GM23338 (cell line): ENCODE data around the gene VSIG4. TPM values are rescaled to one million over a fixed set of nuclear protein-coding genes. Genes with fewer than 3 reads are reported as not detected.

ENCODE experiments used
- ATAC-seq: fragments of 200-7000 bp; cut with Tn5 transposase; 3 replicates; pipeline ENCODE4 v1.9.1; 2020
- DNase-seq: peaks from one replicate; pipeline ENCODE4 v3.0.0-alpha.2; 2015; ENCODE audit warnings: low spot score
- H2AFZ ChIP-seq: fragments of 200-600 bp; sonication (generic); 2 replicates; pipeline ENCODE4 v1.8.0; 2016; ENCODE audit warnings: antibody characterized with exemption, mild to moderate bottlenecking, moderate library complexity
- H3F3A ChIP-seq: fragments of 200-600 bp; sonication (generic); replicated peaks from 2 replicates; pipeline ENCODE4 v1.8.0; 2017; ENCODE audit warnings: antibody characterized with exemption, mixed run types, low read depth
- H3K27ac ChIP-seq: fragments of 200-600 bp; sonication (generic); 2 replicates; pipeline ENCODE4 v1.6.1; 2016; ENCODE audit warnings: low read depth
- H3K27me3 ChIP-seq: fragments of 200-600 bp; sonication (generic); 2 replicates; pipeline ENCODE4 v1.8.0; 2016; ENCODE audit warnings: mild to moderate bottlenecking, mixed run types, moderate library complexity; ENCODE audit not compliant: insufficient read depth
- H3K36me3 ChIP-seq: fragments of 200-600 bp; sonication (generic); 2 replicates; pipeline ENCODE4 v1.8.0; 2016; ENCODE audit warnings: mild to moderate bottlenecking; ENCODE audit not compliant: insufficient read depth
- H3K4me1 ChIP-seq: fragments of 200-600 bp; sonication (generic); 2 replicates; pipeline ENCODE4 v1.8.0; 2016; ENCODE audit warnings: mild to moderate bottlenecking, moderate library complexity; ENCODE audit not compliant: insufficient read depth
- H3K4me2 ChIP-seq: fragments of 200-600 bp; sonication (generic); 2 replicates; pipeline ENCODE4 v1.7.1; 2017; ENCODE audit warnings: mixed run types
- H3K4me3 ChIP-seq: fragments of 200-600 bp; sonication (generic); 2 replicates; pipeline ENCODE4 v1.6.1; 2016; ENCODE audit warnings: mixed run types
- H3K79me2 ChIP-seq: fragments of 200-600 bp; sonication (generic); replicated peaks from 2 replicates; pipeline ENCODE4 v1.8.0; 2017; ENCODE audit warnings: mild to moderate bottlenecking; ENCODE audit not compliant: insufficient read depth
- H3K9me2 ChIP-seq: fragments of 200-600 bp; sonication (generic); 2 replicates; pipeline ENCODE4 v1.8.0; 2017; ENCODE audit not compliant: insufficient read depth
- H4K20me1 ChIP-seq: fragments of 200-600 bp; sonication (generic); replicated peaks from 2 replicates; pipeline ENCODE4 v1.8.0; 2017; ENCODE audit warnings: mild to moderate bottlenecking; ENCODE audit not compliant: insufficient read depth
- H3K27ac Mint-ChIP-seq: 2 replicates; pipeline ENCODE4 v1.8.0; 2020; ENCODE audit warnings: inconsistent platforms, mild to moderate bottlenecking, moderate library complexity, mixed read lengths
- H3K27me3 Mint-ChIP-seq: 3 replicates; pipeline ENCODE4 v1.8.0; 2022; ENCODE audit warnings: low read depth, mild to moderate bottlenecking, moderate library complexity, mixed read lengths, inconsistent platforms; ENCODE audit not compliant: insufficient read depth, poor library complexity
- H3K36me3 Mint-ChIP-seq: 3 replicates; pipeline ENCODE4 v1.8.0; 2021; ENCODE audit warnings: low read depth, mild to moderate bottlenecking, inconsistent platforms, moderate library complexity, mixed read lengths
- H3K4me1 Mint-ChIP-seq: 3 replicates; pipeline ENCODE4 v1.8.0; 2020; ENCODE audit warnings: mild to moderate bottlenecking, inconsistent platforms, mixed read lengths
- H3K4me3 Mint-ChIP-seq: 3 replicates; pipeline ENCODE4 v1.8.0; 2021; ENCODE audit warnings: moderate library complexity, mild to moderate bottlenecking, inconsistent platforms, mixed read lengths
- H3K9me3 Mint-ChIP-seq: 3 replicates; pipeline ENCODE4 v1.8.0; 2020; ENCODE audit warnings: moderate library complexity, mild to moderate bottlenecking, inconsistent platforms, mixed read lengths
- CREB1 ChIP-seq: fragments of 250-450 bp; sonication (Bioruptor Pico); IDR thresholded peaks from 2 replicates; pipeline ENCODE4 v1.5.0; 2020; ENCODE audit warnings: low read depth, mild to moderate bottlenecking, moderate library complexity
- CTCF ChIP-seq, 2 experiments: fragments of 200-600 bp in 1 of 2; sonication (generic) in 1 of 2; conservative IDR thresholded peaks; 2 replicates each; pipeline versions ENCODE4 v1.5.1 to v1.6.1; 2016 to 2017; ENCODE audit warnings: antibody characterized with exemption in 2 of 2, low read depth in 2 of 2, mild to moderate bottlenecking in 2 of 2, moderate library complexity in 1 of 2
- ETS1 ChIP-seq: IDR thresholded peaks from 2 replicates; pipeline ENCODE4 v1.6.1; 2016; ENCODE audit warnings: antibody characterized with exemption
- EZH2 ChIP-seq: fragments of 200-600 bp; sonication (generic); IDR thresholded peaks from one replicate; pipeline ENCODE4 v1.8.0; 2017; ENCODE audit warnings: antibody characterized with exemption, mild to moderate bottlenecking, low read depth; ENCODE audit not compliant: unreplicated experiment
- EZH2phosphoT487 ChIP-seq: fragments of 200-600 bp; sonication (generic); IDR thresholded peaks from one replicate; pipeline ENCODE4 v1.8.1; 2018; ENCODE audit warnings: antibody characterized with exemption; ENCODE audit not compliant: unreplicated experiment
- JUNB ChIP-seq: IDR thresholded peaks from one replicate; pipeline ENCODE4 v1.6.1; 2016; ENCODE audit warnings: antibody characterized with exemption; ENCODE audit not compliant: unreplicated experiment
- NANOG ChIP-seq: IDR thresholded peaks from 2 replicates; pipeline ENCODE4 v1.6.1; 2016; ENCODE audit warnings: antibody characterized with exemption, borderline replicate concordance
- POLR2AphosphoS5 ChIP-seq: IDR thresholded peaks from 2 replicates; pipeline ENCODE4 v1.6.1; 2016; ENCODE audit warnings: antibody characterized with exemption, low read depth
- REST ChIP-seq: IDR thresholded peaks from one replicate; pipeline ENCODE4 v1.6.1; 2018; ENCODE audit warnings: antibody characterized with exemption; ENCODE audit not compliant: unreplicated experiment
- STAT1 ChIP-seq: IDR thresholded peaks from one replicate; pipeline ENCODE4 v1.6.1; 2016; ENCODE audit warnings: antibody characterized with exemption; ENCODE audit not compliant: unreplicated experiment
- ZNF114 ChIP-seq: fragments of 250-450 bp; sonication (Bioruptor Pico); IDR thresholded peaks from 2 replicates; pipeline ENCODE4 v1.5.0; 2020; ENCODE audit warnings: mild to moderate bottlenecking, moderate library complexity
- ZNF331 ChIP-seq: fragments of 250-450 bp; sonication (Bioruptor Pico); IDR thresholded peaks from 2 replicates; pipeline ENCODE4 v1.5.0; 2020; ENCODE audit warnings: low read depth, mild to moderate bottlenecking, moderate library complexity
- ZNF462 ChIP-seq: fragments of 250-450 bp; sonication (Bioruptor Pico); IDR thresholded peaks from 2 replicates; pipeline ENCODE4 v1.5.0; 2020; ENCODE audit warnings: mild to moderate bottlenecking, moderate library complexity
- polyA plus RNA-seq: library from polyadenylated mRNA; unstranded; fragments of >200 nt; fragmentation: Nextera tagmentation; extraction: Ambion mirVana; gene quantifications from 2 replicates; pipeline ENCODE4 v1.2.1, GENCODE V29; 2016
- total RNA-seq: library from RNA; depleted of rRNA; stranded (reverse); fragments of >200 nt; shearing (Covaris generic); gene quantifications from 2 replicates; pipeline ENCODE4 v1.2.3, GENCODE V29; 2014

The VSIG4 gene
- total and polyA plus RNA-seq, 2 experiments from 2014 or later: not detected

GRCh38 chrX:66024570-66024969 lies 15.3 kb downstream of the VSIG4 start:
- TF ChIP-seq ETS1 (no peak), JUNB (no peak), ZNF462 (CRISPR knock-in tag) (no peak), ZNF114 (no peak), ZNF331 (CRISPR knock-in tag) (no peak), STAT1 (no peak), CTCF (conservative IDR thresholded peaks at IDR 0.05; ENCODE audit: low read depth in 2 of 2) (no peak), NANOG (no peak), CREB1 (CRISPR knock-in tag) (no peak), EZH2 (no peak), POLR2AphosphoS5 (no peak), REST (no peak), EZH2phosphoT487 (no peak)
- Mint-ChIP-seq H3K9me3 (no peaks in the 10 kb centered on the region), H3K27ac (no peak overlapping the region), H3K4me1 (no peaks in the 10 kb centered on the region), H3K4me3 (no peak overlapping the region), H3K36me3 (no peaks in the 10 kb centered on the region), H3K27me3 (no peaks in the 10 kb centered on the region)
- no peaks in the 10 kb centered on the region for H3K36me3 ChIP-seq
- H4K20me1 ChIP-seq: no peaks in the 10 kb centered on the region
- no peaks in the 10 kb centered on the region for H3K79me2 ChIP-seq
- H3K9me2 ChIP-seq: no peaks in the 10 kb centered on the region
- H3K27ac ChIP-seq: no peak overlapping the region
- no peak overlapping the region for H3K4me2 ChIP-seq
- no peak for DNase-seq
- no peak overlapping the region for H2AFZ ChIP-seq
- no peaks in the 10 kb centered on the region for H3K4me1 ChIP-seq
- no peaks in the 10 kb centered on the region for H3K27me3 ChIP-seq
- H3F3A ChIP-seq: no peaks in the 10 kb centered on the region
- H3K4me3 ChIP-seq: no peak overlapping the region
- ATAC-seq: no peak
